ENCODE measurements around the gene PCDHGA10. TPM values are rescaled to one million over a fixed set of nuclear protein-coding genes. Genes with fewer than 3 reads are reported as not detected.
"Not testable (repeated sequence)": the region's sequence is repeated elsewhere in the genome, so short reads cannot be mapped to it uniquely, and the experiment has no call there.

PCDHGA10 gene
- total RNA-seq, 1 experiment from 2014 or later = 3.8 TPM

GRCh38 chr5:141393267-141393666 lies 19.5 kb upstream of the PCDHGA10 start:
- Histone ChIP-seq H3K36me3 (ENCODE audit: control insufficient read depth in 1 of 2, insufficient read depth in 2 of 2, low read length in 2 of 2) (no peaks in the 10 kb centered on the region), H4K20me1 (ENCODE audit: insufficient read depth) (no peaks in the 10 kb centered on the region), H2AFZ (ENCODE audit: low read depth, low read length, poor library complexity, severe bottlenecking) (no peak overlapping the region), H3K9ac (ENCODE audit: low read length) (no peak overlapping the region), H3K4me2 (ENCODE audit: low read length) (no peak overlapping the region), H3K27ac (ENCODE audit: low read depth, low read length) (no peak overlapping the region), H3K9me2 (ENCODE audit: insufficient read depth) (no peaks in the 10 kb centered on the region), H3K79me2 (ENCODE audit: insufficient read depth, low read length) (no peaks in the 10 kb centered on the region), H3K9me3 (ENCODE audit: control insufficient read depth in 1 of 2, insufficient read depth in 1 of 2, low read depth in 1 of 2, low read length in 2 of 2) (no peaks in the 10 kb centered on the region), H3K4me1 (ENCODE audit: control insufficient read depth in 1 of 2, insufficient read depth in 2 of 2, low read length in 2 of 2) (no peaks in the 10 kb centered on the region), H3K4me3 (replicated peaks in 1 of 2; ENCODE audit: low read depth in 1 of 2, low read length in 2 of 2) (no peak overlapping the region), H3K27me3 (ENCODE audit: insufficient read depth, low read length) (no peaks in the 10 kb centered on the region)
- TF ChIP-seq POLR2AphosphoS5 (IDR thresholded peaks at IDR 0.05; ENCODE audit: low read depth, low read length) (no peak), CBX3 (IDR thresholded peaks at IDR 0.05; ENCODE audit: low read depth) (no peak), YY1 (IDR thresholded peaks at IDR 0.05; ENCODE audit: extremely low read depth, insufficient replicate concordance, low read depth, low read length) (no peak), JUND (IDR thresholded peaks at IDR 0.05) (no peak), ELF1 (IDR thresholded peaks at IDR 0.05; ENCODE audit: borderline replicate concordance, low read depth) (no peak), POLR2A (IDR thresholded peaks at IDR 0.05; ENCODE audit: borderline replicate concordance, extremely low read depth, insufficient read depth, insufficient read length) (no peak), FOSL1 (IDR thresholded peaks at IDR 0.05; ENCODE audit: low read depth) (no peak), EZH2 (IDR thresholded peaks at IDR 0.05) (no peak), ZFX (IDR thresholded peaks at IDR 0.05) (no peak)
- BruUV-seq (replicated peaks) = no TSS peak
- no peak for DNase-seq (ENCODE audit: low read depth, low spot score)
- no peak for ATAC-seq
- POLR2A ChIA-PET = no interaction called here
- RAD21 ChIA-PET (ENCODE audit: low non-redundant PET in 1 of 2, low total read pairs in 2 of 2, uncharacterized antibody in 2 of 2, unreplicated experiment in 2 of 2) = no interaction called here
- intact Hi-C loops (cut with micrococcal nuclease) = no loop called here
- CTCF ChIA-PET = interaction anchor here (1.3 kb wide), 1 partner anchor 164 kb away, joined by 3 read pairs; no protein-coding TSS in a partner anchor

- H2AFZ ChIP-seq (ENCODE audit: low read depth, low read length, poor library complexity, severe bottlenecking); POLR2A ChIA-PET; H3K4me3 ChIP-seq (replicated peaks in 1 of 2; ENCODE audit: low read depth in 1 of 2, low read length in 2 of 2); intact Hi-C loops (cut with micrococcal nuclease); H3K9ac ChIP-seq (ENCODE audit: low read length); RAD21 ChIA-PET (ENCODE audit: low non-redundant PET in 1 of 2, low total read pairs in 2 of 2, uncharacterized antibody in 2 of 2, unreplicated experiment in 2 of 2); H3K27ac ChIP-seq (ENCODE audit: low read depth, low read length); H3K9me3 ChIP-seq (ENCODE audit: control insufficient read depth in 1 of 2, insufficient read depth in 1 of 2, low read depth in 1 of 2, low read length in 2 of 2); DNase-seq (ENCODE audit: low read depth, low spot score); BruUV-seq (replicated peaks); H3K36me3 ChIP-seq (ENCODE audit: control insufficient read depth in 1 of 2, insufficient read depth in 2 of 2, low read length in 2 of 2); H3K79me2 ChIP-seq (ENCODE audit: insufficient read depth, low read length); H4K20me1 ChIP-seq (ENCODE audit: insufficient read depth); H3K4me1 ChIP-seq (ENCODE audit: control insufficient read depth in 1 of 2, insufficient read depth in 2 of 2, low read length in 2 of 2); H3K4me2 ChIP-seq (ENCODE audit: low read length); H3K9me2 ChIP-seq (ENCODE audit: insufficient read depth); H3K27me3 ChIP-seq (ENCODE audit: insufficient read depth, low read length); ATAC-seq: not testable (repeated sequence)
- CTCF ChIA-PET = interaction anchor here (1.4 to 2.2 kb wide), 2 partner anchors 169 to 172 kb away, joined by 3 to 5 read pairs; partner anchors contain the start of gene PCDHB14
These were observed 18.2 kb upstream of the PCDHGA10 start for GRCh38 chr5:141394401-141395187.

GRCh38 chr5:141397756-141398551 lies 14.8 kb upstream of the PCDHGA10 start, which contains the start of gene PCDHGB5:
Gene PCDHGB5 (plus strand): TSS chr5:141397947. CDS start chr5:141398128, 181 bp downstream.
- H3K27me3 ChIP-seq (ENCODE audit: insufficient read depth, low read length); H3K36me3 ChIP-seq (ENCODE audit: control insufficient read depth in 1 of 2, insufficient read depth in 2 of 2, low read length in 2 of 2); H4K20me1 ChIP-seq (ENCODE audit: insufficient read depth); H3K79me2 ChIP-seq (ENCODE audit: insufficient read depth, low read length); H3K4me3 ChIP-seq (replicated peaks in 1 of 2; ENCODE audit: low read depth in 1 of 2, low read length in 2 of 2); H2AFZ ChIP-seq (ENCODE audit: low read depth, low read length, poor library complexity, severe bottlenecking); H3K27ac ChIP-seq (ENCODE audit: low read depth, low read length); ATAC-seq; DNase-seq (ENCODE audit: low read depth, low spot score); intact Hi-C loops (cut with micrococcal nuclease); H3K9ac ChIP-seq (ENCODE audit: low read length); H3K9me3 ChIP-seq (ENCODE audit: control insufficient read depth in 1 of 2, insufficient read depth in 1 of 2, low read depth in 1 of 2, low read length in 2 of 2); H3K9me2 ChIP-seq (ENCODE audit: insufficient read depth); RAD21 ChIA-PET (ENCODE audit: low non-redundant PET in 1 of 2, low total read pairs in 2 of 2, uncharacterized antibody in 2 of 2, unreplicated experiment in 2 of 2); H3K4me1 ChIP-seq (ENCODE audit: control insufficient read depth in 1 of 2, insufficient read depth in 2 of 2, low read length in 2 of 2); BruUV-seq (replicated peaks); POLR2A ChIA-PET; H3K4me2 ChIP-seq (ENCODE audit: low read length): not testable (repeated sequence)
- CTCF ChIA-PET = interaction anchor here (1.3 kb wide), 1 partner anchor 15 kb away, joined by 4 read pairs; the partner anchor contains the start of gene PCDHGA10
